HEK293T (cell line): ENCODE measurements around the gene PTGES.

ENCODE experiments used
- ARNT ChIP-seq: fragments of 450-650 bp; IDR thresholded peaks from 2 replicates; pipeline ENCODE4 v1.6.1; 2017; ENCODE audit warnings: mild to moderate bottlenecking
- ELF4 ChIP-seq: fragments of 450-650 bp; IDR thresholded peaks from 2 replicates; pipeline ENCODE4 v1.6.1; 2017; ENCODE audit warnings: antibody characterized with exemption

GRCh38 chr9:129785866-129786265 lies 33.0 kb upstream of the PTGES start:
- TF ChIP-seq ELF4 = no peak
- TF ChIP-seq ARNT = no peak
